Prostate gland (tissue), 2 donors: ENCODE measurements around the gene FER.

Experiments
- CTCF ChIP-seq, 4 experiments: fragments of 200-600 bp in 2 of 4; fragments of 450-650 bp in 2 of 4; sonication (generic) in 2 of 4; IDR thresholded peaks; 1 replicate in 3 of 4; 2 replicates in 1 of 4; pipeline ENCODE4 v1.5.1; 2016 to 2019; ENCODE audit warnings: antibody characterized with exemption in 4 of 4, mild to moderate bottlenecking in 2 of 4, moderate library complexity in 2 of 4
- POLR2A ChIP-seq: fragments of 450-650 bp; IDR thresholded peaks from one replicate; pipeline ENCODE4 v1.6.1; 2016; ENCODE audit warnings: antibody characterized with exemption, mild to moderate bottlenecking

- TF ChIP-seq CTCF (IDR thresholded peaks at IDR 0.05) (no peak), POLR2A (no peak)
Observed at GRCh38 chr5:108876451-108876850, 128.8 kb downstream of the FER start.
